HG03095 (cell line): ENCODE measurements around the gene FEV.
"Not testable (repeated sequence)": the region's sequence is repeated elsewhere in the genome, so short reads cannot be mapped to it uniquely, and the experiment has no call there.

Experiments used
- ATAC-seq: cut with Tn5 transposase; IDR thresholded peaks from one replicate; pipeline ENCODE4 v1.9.1; 2021; ENCODE audit warnings: moderate library complexity; ENCODE audit not compliant: unreplicated experiment

The FEV gene

GRCh38 chr2:218946621-218947020 is 38.4 kb downstream of the FEV start:
- no peak for ATAC-seq

GRCh38 chr2:218944759-218945404 is 40.1 kb downstream of the FEV start:
- ATAC-seq = no peak

GRCh38 chr2:218931751-218932150 is 53.2 kb downstream of the FEV start:
- not testable (repeated sequence) for ATAC-seq
